ENCODE data around the gene ERCC5. TPM values are rescaled to one million over a fixed set of nuclear protein-coding genes. Genes with fewer than 3 reads are reported as not detected.

Gene ERCC5
- total RNA-seq, 1 donor from 2014 or later: 48.9 TPM

GRCh38 chr13:102900193-102900608, 54.4 kb downstream of the ERCC5 start:
- H3K27me3 Mint-ChIP-seq (ENCODE audit: unreplicated experiment): peaks cover 9% of the 10 kb centered on the region
- TF ChIP-seq CTCF (IDR thresholded peaks at IDR 0.05): no peak
- H3K4me1 Mint-ChIP-seq (ENCODE audit: unreplicated experiment): no peaks in the 10 kb centered on the region
- H3K36me3 Mint-ChIP-seq (ENCODE audit: unreplicated experiment): no peaks in the 10 kb centered on the region
- H3K4me3 Mint-ChIP-seq (ENCODE audit: unreplicated experiment): no peak overlapping the region
- no peak overlapping the region for H3K27ac Mint-ChIP-seq (ENCODE audit: unreplicated experiment)
- no peak for DNase-seq (ENCODE audit: extremely low spot score, unreplicated experiment)
- H3K9me3 Mint-ChIP-seq (ENCODE audit: unreplicated experiment): no peaks in the 10 kb centered on the region

- Mint-ChIP-seq H3K27me3 (ENCODE audit: unreplicated experiment) (peaks cover 10% of the 10 kb centered on the region), H3K4me3 (ENCODE audit: unreplicated experiment) (no peak overlapping the region), H3K27ac (ENCODE audit: unreplicated experiment) (no peak overlapping the region), H3K36me3 (ENCODE audit: unreplicated experiment) (no peaks in the 10 kb centered on the region), H3K4me1 (ENCODE audit: unreplicated experiment) (no peaks in the 10 kb centered on the region), H3K9me3 (ENCODE audit: unreplicated experiment) (no peaks in the 10 kb centered on the region)
- TF ChIP-seq CTCF (IDR thresholded peaks at IDR 0.05): no peak
- DNase-seq (ENCODE audit: extremely low spot score, unreplicated experiment): no peak
Observed at GRCh38 chr13:102901056-102901455, 55.2 kb downstream of the ERCC5 start.

GRCh38 chr13:102901615-102902305, 55.9 kb downstream of the ERCC5 start:
- no peak overlapping the region for H3K4me3 Mint-ChIP-seq (ENCODE audit: unreplicated experiment)
- no peak for TF ChIP-seq CTCF (IDR thresholded peaks at IDR 0.05)
- H3K27ac Mint-ChIP-seq (ENCODE audit: unreplicated experiment): no peak overlapping the region
- no peaks in the 10 kb centered on the region for H3K4me1 Mint-ChIP-seq (ENCODE audit: unreplicated experiment)
- no peaks in the 10 kb centered on the region for H3K9me3 Mint-ChIP-seq (ENCODE audit: unreplicated experiment)
- no peak for DNase-seq (ENCODE audit: extremely low spot score, unreplicated experiment)
- no peaks in the 10 kb centered on the region for H3K36me3 Mint-ChIP-seq (ENCODE audit: unreplicated experiment)
- H3K27me3 Mint-ChIP-seq (ENCODE audit: unreplicated experiment): peaks cover 16% of the 10 kb centered on the region

GRCh38 chr13:102902789-102903347, 57.0 kb downstream of the ERCC5 start:
- H3K27me3 Mint-ChIP-seq (ENCODE audit: unreplicated experiment): peaks cover 21% of the 10 kb centered on the region
- H3K4me3 Mint-ChIP-seq (ENCODE audit: unreplicated experiment): no peak overlapping the region
- no peaks in the 10 kb centered on the region for H3K36me3 Mint-ChIP-seq (ENCODE audit: unreplicated experiment)
- H3K4me1 Mint-ChIP-seq (ENCODE audit: unreplicated experiment): no peaks in the 10 kb centered on the region
- no peak overlapping the region for H3K27ac Mint-ChIP-seq (ENCODE audit: unreplicated experiment)
- no peak for DNase-seq (ENCODE audit: extremely low spot score, unreplicated experiment)
- no peak for TF ChIP-seq CTCF (IDR thresholded peaks at IDR 0.05)
- H3K9me3 Mint-ChIP-seq (ENCODE audit: unreplicated experiment): no peaks in the 10 kb centered on the region

- no peaks in the 10 kb centered on the region for H3K9me3 Mint-ChIP-seq (ENCODE audit: unreplicated experiment)
- peak; percentile 58 for TF ChIP-seq CTCF (IDR thresholded peaks at IDR 0.05)
- H3K4me3 Mint-ChIP-seq (ENCODE audit: unreplicated experiment): no peak overlapping the region
- DNase-seq (ENCODE audit: extremely low spot score, unreplicated experiment): no peak
- no peaks in the 10 kb centered on the region for H3K4me1 Mint-ChIP-seq (ENCODE audit: unreplicated experiment)
- peaks cover 21% of the 10 kb centered on the region for H3K27me3 Mint-ChIP-seq (ENCODE audit: unreplicated experiment)
- H3K36me3 Mint-ChIP-seq (ENCODE audit: unreplicated experiment): no peaks in the 10 kb centered on the region
- H3K27ac Mint-ChIP-seq (ENCODE audit: unreplicated experiment): no peak overlapping the region
Observed at GRCh38 chr13:102903659-102904407, 58.0 kb downstream of the ERCC5 start.
